Neutrophil (primary cell): ENCODE measurements around the gene CLIP2.
"Not testable (repeated sequence)": the region's sequence is repeated elsewhere in the genome, so short reads cannot be mapped to it uniquely, and the experiment has no call there.

Experiments
- H3K27ac ChIP-seq: fragments of 200-600 bp; sonication (generic); 2 replicates; pipeline ENCODE4 v1.5.1; 2016; ENCODE audit warnings: mild to moderate bottlenecking, moderate library complexity
- H3K27me3 ChIP-seq: fragments of 200-600 bp; sonication (generic); 2 replicates; pipeline ENCODE4 v1.6.0; 2016; ENCODE audit warnings: mild to moderate bottlenecking
- H3K36me3 ChIP-seq: fragments of 200-600 bp; sonication (generic); 2 replicates; pipeline ENCODE4 v1.5.1; 2017
- H3K4me1 ChIP-seq, 2 experiments: fragments of 200-600 bp in 1 of 2; sonication (generic) in 1 of 2; 1 replicate in 1 of 2; 2 replicates in 1 of 2; pipeline versions ENCODE4 v1.5.1 to v1.6.1; 2013 to 2016; ENCODE audit warnings: low read depth in 1 of 2, low read length in 1 of 2, mild to moderate bottlenecking in 1 of 2, moderate library complexity in 1 of 2; ENCODE audit not compliant: control insufficient read depth in 1 of 2, insufficient read depth in 1 of 2
- H3K4me3 ChIP-seq, 2 experiments: fragments of 200-600 bp in 1 of 2; sonication (generic) in 1 of 2; 1 replicate in 1 of 2; 2 replicates in 1 of 2; pipeline ENCODE4 v1.5.1; 2013 to 2016; ENCODE audit warnings: low read depth in 1 of 2, low read length in 1 of 2, mild to moderate bottlenecking in 1 of 2, moderate library complexity in 1 of 2
- H3K9me3 ChIP-seq: fragments of 200-600 bp; sonication (generic); 2 replicates; pipeline ENCODE4 v1.5.1; 2016
- CTCF ChIP-seq: fragments of 200-600 bp; sonication (generic); IDR thresholded peaks from 2 replicates; pipeline ENCODE4 v1.5.1; 2016; ENCODE audit warnings: antibody characterized with exemption

Gene CLIP2

GRCh38 chr7:74252893-74253292 is 36.3 kb upstream of the CLIP2 start:
- no peak overlapping the region for H3K4me3 ChIP-seq
- H3K27me3 ChIP-seq = no peaks in the 10 kb centered on the region
- peaks cover 35% of the 10 kb centered on the region for H3K36me3 ChIP-seq
- peaks cover 25 to 26% of the 10 kb centered on the region in 2 experiments for H3K4me1 ChIP-seq
- no peak overlapping the region for H3K27ac ChIP-seq
- no peaks in the 10 kb centered on the region for H3K9me3 ChIP-seq
- no peak for TF ChIP-seq CTCF

GRCh38 chr7:74253331-74253730 is 35.9 kb upstream of the CLIP2 start:
- H3K9me3 ChIP-seq = no peaks in the 10 kb centered on the region
- no peaks in the 10 kb centered on the region for H3K27me3 ChIP-seq
- peaks cover 31% of the 10 kb centered on the region for H3K36me3 ChIP-seq
- no peak for TF ChIP-seq CTCF
- peak overlapping the region; percentile 91 for H3K27ac ChIP-seq
- peak overlapping the region; percentile 86 to 95 for H3K4me3 ChIP-seq
- H3K4me1 ChIP-seq = peaks cover 25 to 26% of the 10 kb centered on the region in 2 experiments

- Histone ChIP-seq H3K27ac (peak overlapping the region; percentile 91), H3K27me3 (no peaks in the 10 kb centered on the region), H3K9me3 (no peaks in the 10 kb centered on the region), H3K4me1 (peaks cover 25 to 26% of the 10 kb centered on the region in 2 experiments), H3K4me3 (peak overlapping the region; percentile 86 to 95), H3K36me3 (peaks cover 27% of the 10 kb centered on the region)
- TF ChIP-seq CTCF = no peak
Measured at GRCh38 chr7:74253835-74254128, 35.4 kb upstream of the CLIP2 start.

GRCh38 chr7:74254129-74254857 is 34.9 kb upstream of the CLIP2 start, which contains the start of gene RFC2:
Gene RFC2, minus strand, starts transcription at chr7:74254399. Its CDS starts 16 bp downstream, at chr7:74254383.
- Histone ChIP-seq H3K27ac (peak within 1 kb of the TSS; percentile 91), H3K4me3 (peak within 1 kb of the TSS; percentile 86 to 95), H3K36me3 (peaks cover 21% of the 10 kb centered on the region), H3K4me1 (peaks cover 25 to 26% of the 10 kb centered on the region in 2 experiments), H3K27me3 (no peaks in the 10 kb centered on the region), H3K9me3 (no peaks in the 10 kb centered on the region)
- peak; percentile 96 for TF ChIP-seq CTCF

GRCh38 chr7:74254858-74255379 is 34.3 kb upstream of the CLIP2 start:
- Histone ChIP-seq H3K9me3 (no peaks in the 10 kb centered on the region), H3K27ac (peak overlapping the region; percentile 91), H3K27me3 (no peaks in the 10 kb centered on the region), H3K4me1 (peaks cover 25 to 26% of the 10 kb centered on the region in 2 experiments), H3K36me3 (peaks cover 16% of the 10 kb centered on the region), H3K4me3 (peak overlapping the region; percentile 86 to 95)
- no peak for TF ChIP-seq CTCF

- Histone ChIP-seq H3K36me3 (peaks cover 11% of the 10 kb centered on the region), H3K4me3 (peak overlapping the region; percentile 86 to 95), H3K27ac (peak overlapping the region; percentile 91), H3K4me1 (peaks cover 25 to 26% of the 10 kb centered on the region in 2 experiments)
- H3K27me3 ChIP-seq, H3K9me3 ChIP-seq: not testable (repeated sequence)
Measured at GRCh38 chr7:74255461-74255860, 33.7 kb upstream of the CLIP2 start.
